Hepatocyte (in vitro differentiated cells): Measurements from ENCODE around the gene ARRB2. TPM values are rescaled to one million over a fixed set of nuclear protein-coding genes. Genes with fewer than 3 reads are reported as not detected.
A peak's percentile ranks its signal among the peaks of the same experiment; 100 is the strongest.

Source experiments
- DNase-seq: peaks from one replicate; pipeline ENCODE4 v3.0.0-alpha.2; 2016; ENCODE audit warnings: low spot score
- H2AFZ ChIP-seq: fragments of 200-600 bp; sonication (generic); 2 replicates; pipeline ENCODE4 v1.6.0; 2016; ENCODE audit warnings: antibody characterized with exemption, mild to moderate bottlenecking
- H3K27ac ChIP-seq: fragments of 200-600 bp; sonication (generic); 2 replicates; pipeline ENCODE4 v1.5.1; 2016; ENCODE audit warnings: mild to moderate bottlenecking
- H3K27me3 ChIP-seq: fragments of 200-600 bp; sonication (generic); 2 replicates; pipeline ENCODE4 v1.6.1; 2016
- H3K36me3 ChIP-seq: fragments of 200-600 bp; sonication (generic); replicated peaks from 2 replicates; pipeline ENCODE4 v1.5.1; 2016; ENCODE audit warnings: low read depth; ENCODE audit not compliant: insufficient read depth
- H3K4me1 ChIP-seq: fragments of 200-600 bp; sonication (generic); 2 replicates; pipeline ENCODE4 v1.5.1; 2016; ENCODE audit warnings: mild to moderate bottlenecking, moderate library complexity; ENCODE audit not compliant: insufficient read depth
- H3K4me2 ChIP-seq: fragments of 200-600 bp; sonication (generic); 2 replicates; pipeline ENCODE4 v1.6.0; 2016
- H3K4me3 ChIP-seq: fragments of 200-600 bp; sonication (generic); 2 replicates; pipeline ENCODE4 v1.5.1; 2016; ENCODE audit warnings: mild to moderate bottlenecking
- H3K79me2 ChIP-seq: fragments of 200-600 bp; sonication (generic); 2 replicates; pipeline ENCODE4 v1.6.0; 2017; ENCODE audit warnings: mild to moderate bottlenecking
- H3K9me2 ChIP-seq: fragments of 200-600 bp; sonication (generic); replicated peaks from 2 replicates; pipeline ENCODE4 v1.6.0; 2017; ENCODE audit warnings: mild to moderate bottlenecking; ENCODE audit not compliant: insufficient read depth
- H3K9me3 ChIP-seq: fragments of 200-600 bp; sonication (generic); 2 replicates; pipeline ENCODE4 v1.5.1; 2016; ENCODE audit warnings: low read depth, mild to moderate bottlenecking
- H4K20me1 ChIP-seq: fragments of 200-600 bp; sonication (generic); 2 replicates; pipeline ENCODE4 v1.6.0; 2016; ENCODE audit warnings: mild to moderate bottlenecking; ENCODE audit not compliant: insufficient read depth, poor library complexity, severe bottlenecking
- EZH2 ChIP-seq: fragments of 200-600 bp; sonication (generic); IDR thresholded peaks from 2 replicates; pipeline ENCODE4 v1.6.1; 2016; ENCODE audit warnings: antibody characterized with exemption, mild to moderate bottlenecking, borderline replicate concordance
- EZH2phosphoT487 ChIP-seq: fragments of 200-600 bp; sonication (generic); IDR thresholded peaks from one replicate; pipeline ENCODE4 v1.6.1; 2018; ENCODE audit warnings: antibody characterized with exemption, mild to moderate bottlenecking, low read depth, moderate library complexity; ENCODE audit not compliant: unreplicated experiment, severe bottlenecking
- WGBS: methylation state at CpG from one replicate; pipeline ENCODE4 v1.1.6; 2016; ENCODE audit warnings: low lambda C conversion rate; ENCODE audit errors: missing lambda C conversion rate; 5-methylcytosine and 5-hydroxymethylcytosine counted together
- polyA plus RNA-seq: library from polyadenylated mRNA; unstranded; fragments of >200 nt; fragmentation: Nextera tagmentation; extraction: Ambion mirVana; gene quantifications from 2 replicates; pipeline ENCODE4 v1.2.1, GENCODE V29; 2016
- total RNA-seq: library from RNA; depleted of rRNA; stranded (reverse); fragments of >200 nt; gene quantifications from 2 replicates; pipeline ENCODE4 v1.2.3, GENCODE V29; 2014
- TF ChIP-seq, protein P1 (sequence below): fragments of 200-600 bp; sonication (generic); IDR thresholded peaks from 2 replicates; pipeline ENCODE4 v1.5.1; 2016; ENCODE audit warnings: antibody characterized with exemption, mild to moderate bottlenecking; ENCODE audit not compliant: poor library complexity

Gene ARRB2
- total and polyA plus RNA-seq, 2 experiments from 2014 or later: 15.3 to 20.0 TPM

DNA sequence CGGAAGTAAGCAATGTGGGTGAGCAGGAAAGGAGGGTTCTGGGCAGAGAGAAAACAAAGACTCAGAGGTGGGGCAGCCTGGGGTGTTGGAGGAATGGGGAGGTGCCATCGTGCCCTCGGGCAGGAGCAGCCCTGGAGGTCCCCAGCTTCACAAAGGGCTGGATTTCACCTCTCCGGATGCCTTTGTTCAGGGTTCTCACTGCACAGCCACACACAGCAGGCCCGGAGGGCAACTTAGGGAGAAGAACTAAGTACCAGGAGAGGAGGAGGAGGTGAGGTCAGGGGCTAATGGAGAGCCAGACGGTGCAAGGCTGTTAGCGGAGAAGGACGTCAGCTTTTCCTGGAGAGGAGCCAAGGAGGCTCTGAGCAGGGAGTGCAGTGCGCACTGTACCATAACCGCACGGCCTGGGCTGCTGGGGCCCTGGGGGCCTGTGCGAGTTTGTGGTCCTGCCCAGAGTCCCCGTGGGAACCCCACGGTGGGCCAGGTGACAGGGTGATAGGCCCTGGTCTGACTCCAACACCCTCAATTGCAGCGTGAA is 9.3 kb downstream of the ARRB2 start:
- Histone ChIP-seq H3K9me3 (no peaks in the 10 kb centered on the region), H2AFZ (no peak overlapping the region), H3K9me2 (no peaks in the 10 kb centered on the region), H3K4me3 (no peak overlapping the region), H3K4me1 (peaks cover 18% of the 10 kb centered on the region), H4K20me1 (no peaks in the 10 kb centered on the region), H3K36me3 (no peaks in the 10 kb centered on the region), H3K27me3 (no peaks in the 10 kb centered on the region), H3K79me2 (no peaks in the 10 kb centered on the region), H3K4me2 (no peak overlapping the region), H3K27ac (peak overlapping the region; percentile 96)
- DNase-seq: peak; percentile 47
- WGBS: 80% methylated on average over 15 of the region's 15 CpGs
- TF ChIP-seq EZH2 (no peak), EZH2phosphoT487 (no peak)
- TF ChIP-seq, protein P1, sequence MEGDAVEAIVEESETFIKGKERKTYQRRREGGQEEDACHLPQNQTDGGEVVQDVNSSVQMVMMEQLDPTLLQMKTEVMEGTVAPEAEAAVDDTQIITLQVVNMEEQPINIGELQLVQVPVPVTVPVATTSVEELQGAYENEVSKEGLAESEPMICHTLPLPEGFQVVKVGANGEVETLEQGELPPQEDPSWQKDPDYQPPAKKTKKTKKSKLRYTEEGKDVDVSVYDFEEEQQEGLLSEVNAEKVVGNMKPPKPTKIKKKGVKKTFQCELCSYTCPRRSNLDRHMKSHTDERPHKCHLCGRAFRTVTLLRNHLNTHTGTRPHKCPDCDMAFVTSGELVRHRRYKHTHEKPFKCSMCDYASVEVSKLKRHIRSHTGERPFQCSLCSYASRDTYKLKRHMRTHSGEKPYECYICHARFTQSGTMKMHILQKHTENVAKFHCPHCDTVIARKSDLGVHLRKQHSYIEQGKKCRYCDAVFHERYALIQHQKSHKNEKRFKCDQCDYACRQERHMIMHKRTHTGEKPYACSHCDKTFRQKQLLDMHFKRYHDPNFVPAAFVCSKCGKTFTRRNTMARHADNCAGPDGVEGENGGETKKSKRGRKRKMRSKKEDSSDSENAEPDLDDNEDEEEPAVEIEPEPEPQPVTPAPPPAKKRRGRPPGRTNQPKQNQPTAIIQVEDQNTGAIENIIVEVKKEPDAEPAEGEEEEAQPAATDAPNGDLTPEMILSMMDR: no peak

DNA sequence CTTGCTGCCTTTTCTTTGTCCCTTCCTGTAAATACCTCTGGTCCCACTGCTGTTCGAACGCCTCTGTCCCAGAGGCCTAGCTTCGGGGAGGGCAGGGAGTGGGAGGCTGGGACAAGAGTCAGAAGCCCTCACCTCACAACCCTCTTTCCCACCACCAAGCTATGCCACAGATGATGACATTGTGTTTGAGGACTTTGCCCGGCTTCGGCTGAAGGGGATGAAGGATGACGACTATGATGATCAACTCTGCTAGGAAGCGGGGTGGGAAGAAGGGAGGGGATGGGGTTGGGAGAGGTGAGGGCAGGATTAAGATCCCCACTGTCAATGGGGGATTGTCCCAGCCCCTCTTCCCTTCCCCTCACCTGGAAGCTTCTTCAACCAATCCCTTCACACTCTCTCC is 10.4 kb downstream of the ARRB2 start:
- Histone ChIP-seq H3K27ac (peak overlapping the region; percentile 96), H3K79me2 (no peaks in the 10 kb centered on the region)

DNA sequence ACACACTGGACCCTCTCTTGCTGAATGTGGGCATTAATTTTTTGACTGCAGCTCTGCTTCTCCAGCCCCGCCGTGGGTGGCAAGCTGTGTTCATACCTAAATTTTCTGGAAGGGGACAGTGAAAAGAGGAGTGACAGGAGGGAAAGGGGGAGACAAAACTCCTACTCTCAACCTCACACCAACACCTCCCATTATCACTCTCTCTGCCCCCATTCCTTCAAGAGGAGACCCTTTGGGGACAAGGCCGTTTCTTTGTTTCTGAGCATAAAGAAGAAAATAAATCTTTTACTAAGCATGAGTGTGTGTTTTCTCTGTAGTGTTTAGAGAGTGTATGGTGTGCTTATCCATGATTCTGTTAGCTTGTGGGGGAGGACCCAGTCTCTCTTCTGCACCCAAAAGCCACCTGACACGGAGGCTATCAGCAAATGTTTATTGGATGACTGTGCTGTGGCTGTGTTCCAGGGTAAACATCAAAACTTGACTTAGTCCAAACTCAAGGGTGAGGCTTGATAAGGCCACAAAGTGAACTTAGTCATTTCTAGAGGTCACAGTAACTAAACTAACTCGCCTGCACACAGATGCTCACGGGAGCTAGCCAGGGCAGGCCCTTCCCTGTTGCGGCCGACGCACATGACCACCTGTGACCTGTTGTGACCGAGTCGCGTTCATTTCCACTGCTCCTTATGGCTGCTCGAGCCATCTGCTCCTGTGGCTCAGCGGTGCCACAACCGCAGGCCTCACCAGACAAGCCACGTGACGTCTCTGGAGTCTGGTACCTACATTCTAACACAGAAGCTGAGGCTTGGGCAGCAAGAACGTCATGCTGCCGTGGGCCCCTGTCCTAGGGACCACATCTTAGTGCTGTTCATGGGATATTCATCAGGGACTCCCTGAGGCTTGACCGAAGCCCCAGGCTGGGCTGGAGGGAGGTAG is 11.0 kb downstream of the ARRB2 start:
- no peaks in the 10 kb centered on the region for H3K36me3 ChIP-seq
- no peaks in the 10 kb centered on the region for H3K79me2 ChIP-seq
- WGBS: 67% methylated on average over 20 of the region's 20 CpGs
- no peaks in the 10 kb centered on the region for H4K20me1 ChIP-seq
- H3K27ac ChIP-seq: peak overlapping the region; percentile 96
- H3K4me1 ChIP-seq: peaks cover 18% of the 10 kb centered on the region
- no peaks in the 10 kb centered on the region for H3K27me3 ChIP-seq
- TF ChIP-seq EZH2 (no peak), EZH2phosphoT487 (no peak)
- H2AFZ ChIP-seq: no peak overlapping the region
- no peaks in the 10 kb centered on the region for H3K9me2 ChIP-seq
- peak overlapping the region; percentile 36 for H3K4me2 ChIP-seq
- H3K9me3 ChIP-seq: no peaks in the 10 kb centered on the region
- H3K4me3 ChIP-seq: no peak overlapping the region
- peak; percentile 80 for DNase-seq

More for the DNA sequence above, 10.4 kb downstream of the ARRB2 start:
- no peaks in the 10 kb centered on the region for H3K9me3 ChIP-seq
- no peaks in the 10 kb centered on the region for H4K20me1 ChIP-seq
- WGBS: 92% methylated on average over 7 of the region's 7 CpGs
- H2AFZ ChIP-seq: no peak overlapping the region
- peak; percentile 49 for DNase-seq
- peaks cover 18% of the 10 kb centered on the region for H3K4me1 ChIP-seq
- peak overlapping the region; percentile 36 for H3K4me2 ChIP-seq
- H3K27me3 ChIP-seq: no peaks in the 10 kb centered on the region
- H3K4me3 ChIP-seq: no peak overlapping the region
- TF ChIP-seq, protein P1: no peak
- no peak for TF ChIP-seq EZH2phosphoT487
- no peak for TF ChIP-seq EZH2
- H3K36me3 ChIP-seq: no peaks in the 10 kb centered on the region
- no peaks in the 10 kb centered on the region for H3K9me2 ChIP-seq

DNA sequence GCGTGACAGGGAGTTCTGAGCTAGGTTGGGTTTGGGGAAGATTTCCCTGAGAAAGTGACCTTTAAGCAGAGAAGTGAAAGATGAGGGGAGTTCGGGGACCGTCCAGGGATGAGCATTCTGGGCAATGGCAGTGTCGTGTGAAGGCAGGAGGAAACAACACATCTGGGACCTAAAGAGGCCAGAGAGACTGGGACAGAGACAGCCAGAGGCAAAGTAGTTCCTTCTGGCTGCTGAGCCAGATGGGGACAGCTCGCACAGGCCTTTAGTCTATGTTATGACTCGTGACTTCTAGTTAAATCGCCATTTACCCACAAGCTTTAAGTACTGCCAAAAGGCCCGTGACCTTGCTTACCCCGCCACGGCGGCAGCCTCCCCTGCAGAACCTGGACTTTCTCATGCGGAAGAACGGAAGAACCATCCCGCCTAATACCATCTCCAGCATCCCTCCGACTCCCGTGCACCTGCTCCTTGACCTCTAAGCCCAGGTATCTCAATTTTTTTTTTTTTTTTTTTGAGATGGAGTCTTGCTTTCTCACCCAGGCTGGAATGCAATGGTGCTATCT is 12.3 kb downstream of the ARRB2 start:
- no peak overlapping the region for H2AFZ ChIP-seq
- H3K4me3 ChIP-seq: no peak overlapping the region
- no peaks in the 10 kb centered on the region for H4K20me1 ChIP-seq
- peaks cover 18% of the 10 kb centered on the region for H3K4me1 ChIP-seq
- no peak for DNase-seq
- no peaks in the 10 kb centered on the region for H3K9me2 ChIP-seq
- no peaks in the 10 kb centered on the region for H3K9me3 ChIP-seq
- H3K36me3 ChIP-seq: no peaks in the 10 kb centered on the region
- no peaks in the 10 kb centered on the region for H3K27me3 ChIP-seq
- no peak overlapping the region for H3K4me2 ChIP-seq
- H3K27ac ChIP-seq: peak overlapping the region; percentile 96
- TF ChIP-seq EZH2 (no peak), EZH2phosphoT487 (no peak)
- TF ChIP-seq, protein P1: no peak
- 94% methylated on average over 16 of the region's 16 CpGs for WGBS
- no peaks in the 10 kb centered on the region for H3K79me2 ChIP-seq
